ES-I3 (cell line): Measurements from ENCODE around the gene ADAM10.
"Not testable (repeated sequence)": the region's sequence is repeated elsewhere in the genome, so short reads cannot be mapped to it uniquely, and the experiment has no call there.

Experiments used
- H3K36me3 ChIP-seq: 2 replicates; pipeline ENCODE4 v1.6.1; 2013; ENCODE audit warnings: mild to moderate bottlenecking, low read length, control low read depth, moderate library complexity; ENCODE audit not compliant: insufficient read depth
- H3K4me1 ChIP-seq: 2 replicates; pipeline ENCODE4 v1.6.1; 2013; ENCODE audit warnings: mild to moderate bottlenecking, control low read depth, low read length; ENCODE audit not compliant: insufficient read depth
- H3K9ac ChIP-seq: 2 replicates; pipeline ENCODE4 v1.6.1; 2013; ENCODE audit warnings: low read depth, mild to moderate bottlenecking, low read length, moderate library complexity
- H3K9me3 ChIP-seq: 2 replicates; pipeline ENCODE4 v1.6.1; 2013; ENCODE audit warnings: mild to moderate bottlenecking, low read length, moderate library complexity; ENCODE audit not compliant: control insufficient read depth, insufficient read depth

ADAM10 gene

DNA sequence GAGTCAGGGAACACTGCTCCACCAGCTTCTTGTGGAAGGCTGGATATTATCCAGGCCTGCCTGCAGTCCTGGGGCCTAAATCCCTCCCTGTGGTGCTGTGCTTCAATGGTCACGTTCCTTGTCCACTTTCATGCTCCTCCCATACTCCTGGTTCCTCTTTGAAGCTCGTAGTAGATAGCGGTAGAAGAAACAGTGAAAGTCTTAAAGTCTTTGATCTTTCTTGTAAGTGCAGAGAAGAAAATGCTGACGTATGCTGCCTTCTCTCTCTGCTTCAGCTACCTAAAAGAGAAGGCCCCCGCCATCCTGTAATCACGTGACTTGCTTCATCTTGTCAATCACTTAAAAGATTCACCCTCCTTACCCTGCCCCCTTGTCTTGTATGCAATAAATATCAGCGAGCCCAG, 19.1 kb upstream of the ADAM10 start:
- H3K9me3 ChIP-seq, H3K4me1 ChIP-seq, H3K36me3 ChIP-seq, H3K9ac ChIP-seq: not testable (repeated sequence)

- H3K9ac ChIP-seq, result no peak overlapping the region
- no peaks in the 10 kb centered on the region for H3K36me3 ChIP-seq
- H3K9me3 ChIP-seq, result no peaks in the 10 kb centered on the region; the same call in 1 of the 2 replicates
- no peaks in the 10 kb centered on the region for H3K4me1 ChIP-seq
These were observed 16.8 kb upstream of the ADAM10 start for GRCh38 chr15:58766290-58766689.

- Histone ChIP-seq H3K4me1 (no peaks in the 10 kb centered on the region), H3K36me3 (no peaks in the 10 kb centered on the region), H3K9me3 (no peaks in the 10 kb centered on the region; the same call in 1 of the 2 replicates), H3K9ac (no peak overlapping the region)
These were observed 15.0 kb upstream of the ADAM10 start for GRCh38 chr15:58764468-58764867.

GRCh38 chr15:58762731-58763130, 13.2 kb upstream of the ADAM10 start:
- no peaks in the 10 kb centered on the region; the same call in 1 of the 2 replicates for H3K9me3 ChIP-seq
- H3K9ac ChIP-seq, result no peak overlapping the region
- no peaks in the 10 kb centered on the region for H3K4me1 ChIP-seq
- H3K36me3 ChIP-seq, result no peaks in the 10 kb centered on the region

DNA sequence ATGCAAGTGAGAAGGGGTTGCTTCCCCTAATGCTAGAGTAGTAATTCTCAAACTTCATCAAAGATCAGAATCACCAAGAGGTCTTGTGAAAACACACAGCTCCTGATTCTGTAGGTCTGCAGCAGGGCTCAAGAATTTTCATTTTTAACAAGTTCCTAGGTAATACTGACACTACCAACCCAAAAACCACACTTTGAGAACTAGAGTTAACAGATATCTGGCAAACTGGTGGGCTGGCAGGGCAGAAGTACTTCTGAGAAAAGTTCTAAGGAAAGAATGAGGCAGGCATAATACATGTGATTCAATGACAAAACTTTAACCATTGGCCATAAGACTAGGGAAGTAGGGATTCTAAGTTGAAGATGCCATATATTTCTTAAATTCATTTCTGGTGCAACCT, 12.8 kb upstream of the ADAM10 start:
- H3K9ac ChIP-seq, result no peak overlapping the region
- H3K9me3 ChIP-seq, result no peaks in the 10 kb centered on the region; the same call in 1 of the 2 replicates
- H3K4me1 ChIP-seq, result no peaks in the 10 kb centered on the region
- no peaks in the 10 kb centered on the region for H3K36me3 ChIP-seq

GRCh38 chr15:58761010-58761388, 11.5 kb upstream of the ADAM10 start:
- Histone ChIP-seq H3K36me3 (no peaks in the 10 kb centered on the region), H3K9me3 (no peaks in the 10 kb centered on the region; the same call in 1 of the 2 replicates), H3K9ac (no peak overlapping the region), H3K4me1 (no peaks in the 10 kb centered on the region)

GRCh38 chr15:58760385-58761009, 11.0 kb upstream of the ADAM10 start:
- H3K36me3 ChIP-seq, result no peaks in the 10 kb centered on the region
- no peaks in the 10 kb centered on the region; the same call in 1 of the 2 replicates for H3K9me3 ChIP-seq
- H3K9ac ChIP-seq, result no peak overlapping the region
- H3K4me1 ChIP-seq, result no peaks in the 10 kb centered on the region; the same call in 1 of the 2 replicates

- H3K9me3 ChIP-seq, result no peaks in the 10 kb centered on the region
- no peaks in the 10 kb centered on the region for H3K36me3 ChIP-seq
- H3K9ac ChIP-seq, result no peak overlapping the region
- H3K4me1 ChIP-seq, result no peaks in the 10 kb centered on the region; the same call in 1 of the 2 replicates
These were observed 8.6 kb upstream of the ADAM10 start for GRCh38 chr15:58758141-58758540.

DNA sequence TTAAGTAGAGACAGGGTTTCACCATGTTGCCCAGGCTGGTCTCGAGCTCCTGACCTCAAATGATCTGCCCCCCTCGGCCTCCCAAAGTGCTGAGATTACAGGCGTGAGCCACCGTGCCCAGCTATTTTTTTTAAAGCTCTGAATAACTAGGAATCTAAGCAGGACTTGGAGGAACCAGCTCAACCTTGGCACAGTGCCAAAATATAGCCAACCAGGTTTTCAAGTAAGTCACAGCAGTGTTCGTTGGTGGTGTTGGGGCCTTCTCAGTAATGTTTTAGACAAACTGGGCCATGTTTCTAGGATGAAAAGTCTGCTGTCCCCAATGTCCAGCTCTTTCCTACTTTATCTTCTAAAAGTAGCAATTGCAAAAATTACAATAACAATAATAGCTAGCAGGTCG, 6.4 kb upstream of the ADAM10 start:
- Histone ChIP-seq H3K9me3 (no peaks in the 10 kb centered on the region), H3K4me1 (no peaks in the 10 kb centered on the region; the same call in 1 of the 2 replicates), H3K9ac (no peak overlapping the region), H3K36me3 (no peaks in the 10 kb centered on the region)

DNA sequence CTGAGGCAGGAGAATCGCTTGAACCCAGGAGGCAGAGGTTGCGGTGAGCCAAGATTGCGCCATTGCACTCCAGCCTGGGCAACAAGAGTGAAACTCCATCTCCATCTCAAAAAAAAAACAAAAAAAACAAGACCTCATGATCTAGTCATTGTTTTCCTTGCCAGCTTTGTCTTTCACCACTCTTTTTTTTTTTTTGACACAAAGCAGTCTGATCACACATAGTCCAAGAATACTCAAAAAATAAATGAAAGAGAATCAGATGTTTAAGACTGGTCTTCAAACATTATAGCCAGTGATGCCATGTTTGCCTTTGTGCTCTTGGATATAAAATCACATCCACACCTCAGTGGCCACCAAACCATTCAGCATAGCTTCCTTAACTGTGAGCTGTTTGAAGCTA, 5.8 kb upstream of the ADAM10 start:
- Histone ChIP-seq H3K36me3 (no peaks in the 10 kb centered on the region), H3K4me1 (no peaks in the 10 kb centered on the region; the same call in 1 of the 2 replicates), H3K9me3 (no peaks in the 10 kb centered on the region), H3K9ac (0 out of 2 replicates have a peak overlapping the region, but pooled peaks have one; percentile 11)

GRCh38 chr15:58752716-58753115, 3.2 kb upstream of the ADAM10 start:
- no peaks in the 10 kb centered on the region; the same call in 1 of the 2 replicates for H3K4me1 ChIP-seq
- no peaks in the 10 kb centered on the region for H3K36me3 ChIP-seq
- no peak overlapping the region for H3K9ac ChIP-seq
- H3K9me3 ChIP-seq, result no peaks in the 10 kb centered on the region

- peak overlapping the region; percentile 97 for H3K9ac ChIP-seq
- H3K9me3 ChIP-seq, result no peaks in the 10 kb centered on the region
- H3K4me1 ChIP-seq, result peaks cover 8% of the 10 kb centered on the region
- H3K36me3 ChIP-seq, result no peaks in the 10 kb centered on the region
These were observed 515 bp downstream of the ADAM10 start for GRCh38 chr15:58748852-58749531.

GRCh38 chr15:58748040-58748851, 1.3 kb downstream of the ADAM10 start:
- peaks cover 12% of the 10 kb centered on the region for H3K4me1 ChIP-seq
- peak overlapping the region; percentile 97 for H3K9ac ChIP-seq
- no peaks in the 10 kb centered on the region for H3K9me3 ChIP-seq
- no peaks in the 10 kb centered on the region for H3K36me3 ChIP-seq

- Histone ChIP-seq H3K36me3 (no peaks in the 10 kb centered on the region), H3K4me1 (peaks cover 24% of the 10 kb centered on the region), H3K9me3 (no peaks in the 10 kb centered on the region), H3K9ac (no peak overlapping the region)
These were observed 3.3 kb downstream of the ADAM10 start for GRCh38 chr15:58746174-58746573.
